Thoracic aorta (tissue), 2 donors: ENCODE results near the gene HTR2A. TPM values are rescaled to one million over a fixed set of nuclear protein-coding genes. Genes with fewer than 3 reads are reported as not detected.

Source experiments
- ATAC-seq: fragments of 150-250 bp; one replicate; pipeline ENCODE4 v1.8.0; 2017; ENCODE audit warnings: low read depth; ENCODE audit not compliant: insufficient number of reproducible peaks, low FRiP score
- DNase-seq: peaks from one replicate; pipeline ENCODE4 v3.0.0-alpha.2; 2020; ENCODE audit warnings: low spot score
- H3K27ac ChIP-seq, 2 donors: fragments of 200-600 bp; sonication (generic); 1 replicate in 1 of 2; 2 replicates in 1 of 2; pipeline ENCODE4 v1.5.1; 2016; ENCODE audit warnings: mild to moderate bottlenecking in 2 of 2, moderate library complexity in 2 of 2
- H3K27me3 ChIP-seq: fragments of 200-600 bp; sonication (generic); replicated peaks from 2 replicates; pipeline ENCODE4 v1.6.0; 2016; ENCODE audit warnings: mild to moderate bottlenecking; ENCODE audit not compliant: insufficient read depth
- H3K36me3 ChIP-seq: fragments of 200-600 bp; sonication (generic); one replicate; pipeline ENCODE4 v1.5.1; 2016
- H3K4me1 ChIP-seq, 2 donors: fragments of 200-600 bp; sonication (generic); 1 replicate in 1 of 2; 2 replicates in 1 of 2; pipeline versions ENCODE4 v1.5.1 to v1.6.0; 2016; ENCODE audit warnings: low read depth in 2 of 2, mild to moderate bottlenecking in 1 of 2; ENCODE audit not compliant: control insufficient read depth in 1 of 2
- H3K4me3 ChIP-seq: fragments of 200-600 bp; sonication (generic); 2 replicates; pipeline ENCODE4 v1.5.1; 2016; ENCODE audit warnings: mild to moderate bottlenecking
- H3K9me3 ChIP-seq: fragments of 200-600 bp; sonication (generic); 2 replicates; pipeline ENCODE4 v1.5.1; 2016
- total RNA-seq, 2 donors: library from RNA; depleted of rRNA; stranded (reverse); fragments of >200 nt; gene quantifications; one replicate each; pipeline versions ENCODE4 v1.1.0 to v1.2.3, GENCODE V29; 2016
- TF ChIP-seq, protein P1 (sequence below): fragments of 200-600 bp; sonication (generic); IDR thresholded peaks from one replicate; pipeline ENCODE4 v1.5.1; 2019; ENCODE audit warnings: antibody characterized with exemption

Gene HTR2A
- total RNA-seq, 2 donors from 2014 or later: 1.4 to 2.6 TPM

GRCh38 chr13:46799139-46799538, 97.7 kb downstream of the HTR2A start:
- Histone ChIP-seq H3K27me3 (no peaks in the 10 kb centered on the region), H3K27ac (no peak overlapping the region), H3K4me1 (peaks cover 24 to 38% of the 10 kb centered on the region in 2 donors), H3K36me3 (no peaks in the 10 kb centered on the region), H3K9me3 (no peaks in the 10 kb centered on the region), H3K4me3 (no peak overlapping the region)
- DNase-seq (no peak), ATAC-seq (no peak)
- TF ChIP-seq, protein P1, sequence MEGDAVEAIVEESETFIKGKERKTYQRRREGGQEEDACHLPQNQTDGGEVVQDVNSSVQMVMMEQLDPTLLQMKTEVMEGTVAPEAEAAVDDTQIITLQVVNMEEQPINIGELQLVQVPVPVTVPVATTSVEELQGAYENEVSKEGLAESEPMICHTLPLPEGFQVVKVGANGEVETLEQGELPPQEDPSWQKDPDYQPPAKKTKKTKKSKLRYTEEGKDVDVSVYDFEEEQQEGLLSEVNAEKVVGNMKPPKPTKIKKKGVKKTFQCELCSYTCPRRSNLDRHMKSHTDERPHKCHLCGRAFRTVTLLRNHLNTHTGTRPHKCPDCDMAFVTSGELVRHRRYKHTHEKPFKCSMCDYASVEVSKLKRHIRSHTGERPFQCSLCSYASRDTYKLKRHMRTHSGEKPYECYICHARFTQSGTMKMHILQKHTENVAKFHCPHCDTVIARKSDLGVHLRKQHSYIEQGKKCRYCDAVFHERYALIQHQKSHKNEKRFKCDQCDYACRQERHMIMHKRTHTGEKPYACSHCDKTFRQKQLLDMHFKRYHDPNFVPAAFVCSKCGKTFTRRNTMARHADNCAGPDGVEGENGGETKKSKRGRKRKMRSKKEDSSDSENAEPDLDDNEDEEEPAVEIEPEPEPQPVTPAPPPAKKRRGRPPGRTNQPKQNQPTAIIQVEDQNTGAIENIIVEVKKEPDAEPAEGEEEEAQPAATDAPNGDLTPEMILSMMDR: no peak

GRCh38 chr13:46797501-46798237, 99.2 kb downstream of the HTR2A start:
- H3K4me1 ChIP-seq: peaks cover 27 to 47% of the 10 kb centered on the region in 2 donors
- H3K27me3 ChIP-seq: no peaks in the 10 kb centered on the region
- H3K27ac ChIP-seq: peak overlapping the region; percentile 92 to 93
- DNase-seq: no peak
- H3K4me3 ChIP-seq: peak overlapping the region; percentile 90
- H3K36me3 ChIP-seq: no peaks in the 10 kb centered on the region
- ATAC-seq: no peak
- H3K9me3 ChIP-seq: no peaks in the 10 kb centered on the region
- TF ChIP-seq, protein P1: no peak

GRCh38 chr13:46796515-46797474, 100.1 kb downstream of the HTR2A start, which contains the start of gene ESD:
TSS of gene ESD (minus strand) at chr13:46797161. CDS start at chr13:46791413, 5,748 bp downstream.
- H3K4me3 ChIP-seq: peak within 1 kb of the TSS; percentile 90

GRCh38 chr13:46796129-46796514, 100.7 kb downstream of the HTR2A start:
- ATAC-seq (no peak), DNase-seq (no peak)
- Histone ChIP-seq H3K27ac (peak overlapping the region; percentile 92 to 93), H3K27me3 (no peaks in the 10 kb centered on the region), H3K9me3 (no peaks in the 10 kb centered on the region), H3K36me3 (no peaks in the 10 kb centered on the region), H3K4me1 (peaks cover 27 to 45% of the 10 kb centered on the region in 2 donors), H3K4me3 (peak overlapping the region; percentile 90)
- TF ChIP-seq, protein P1: no peak

More at GRCh38 chr13:46796515-46797474, 100.1 kb downstream of the HTR2A start, which contains the start of gene ESD:
- H3K9me3 ChIP-seq: no peaks in the 10 kb centered on the region
- H3K36me3 ChIP-seq: no peaks in the 10 kb centered on the region
- peaks cover 27 to 45% of the 10 kb centered on the region in 2 donors for H3K4me1 ChIP-seq
- no peaks in the 10 kb centered on the region for H3K27me3 ChIP-seq
- H3K27ac ChIP-seq: peak within 1 kb of the TSS; percentile 92 to 93
- DNase-seq (peak; percentile 93), ATAC-seq (peak; percentile 96)
- TF ChIP-seq, protein P1: no peak

- ATAC-seq (no peak), DNase-seq (no peak)
- H3K4me3 ChIP-seq: peak overlapping the region; percentile 90
- H3K27me3 ChIP-seq: no peaks in the 10 kb centered on the region
- H3K36me3 ChIP-seq: peaks cover 7% of the 10 kb centered on the region
- peaks cover 27 to 45% of the 10 kb centered on the region in 2 donors for H3K4me1 ChIP-seq
- no peaks in the 10 kb centered on the region for H3K9me3 ChIP-seq
- TF ChIP-seq, protein P1: no peak
- peak overlapping the region; percentile 92 to 93 for H3K27ac ChIP-seq
Measured at GRCh38 chr13:46795321-46795720, 101.5 kb downstream of the HTR2A start.
